ENCODE results near the gene KCNJ10.
A peak's percentile ranks its signal among the peaks of the same experiment; 100 is the strongest.

The KCNJ10 gene

DNA sequence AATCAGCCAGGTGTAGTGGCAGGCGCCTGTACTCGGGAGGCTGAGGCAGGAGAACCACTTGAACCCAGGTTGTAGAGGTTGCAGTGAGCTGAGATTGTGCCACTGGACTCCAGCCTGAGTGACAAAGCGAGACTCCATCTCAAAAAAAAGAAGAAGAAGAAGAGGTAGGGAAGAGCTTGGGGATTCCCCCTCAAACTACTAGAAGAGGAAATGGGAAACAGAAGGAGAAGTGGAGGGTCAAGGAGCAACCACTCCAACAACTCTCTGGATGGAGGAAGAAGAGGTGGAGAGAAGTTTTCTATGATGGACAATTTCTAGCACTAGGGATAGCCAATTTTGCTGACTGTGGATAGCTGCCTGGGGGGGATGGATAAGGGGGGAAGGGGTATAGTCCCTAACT, 101.1 kb downstream of the KCNJ10 start:
- no peak for FAIRE-seq
- DNase-seq (ENCODE audit: low spot score) = no peak

DNA sequence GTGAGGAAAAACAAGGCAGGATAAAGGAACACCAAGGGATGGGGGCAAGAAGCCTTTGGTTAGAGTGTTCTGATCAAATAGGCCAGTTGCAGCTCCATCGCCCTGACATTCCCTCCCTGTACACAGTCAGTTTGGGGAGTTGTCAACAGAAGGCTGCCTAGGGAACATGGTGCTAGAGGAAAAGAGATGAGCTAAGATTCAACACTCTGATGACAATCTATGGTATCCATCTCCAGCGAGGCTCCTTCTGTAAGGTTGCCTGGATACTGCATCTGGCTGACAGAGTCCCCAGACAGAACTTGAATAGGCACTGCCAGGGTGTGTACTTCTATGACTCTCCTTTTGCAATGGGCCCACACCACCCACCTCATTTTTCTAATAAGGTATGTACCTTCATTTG, 104.7 kb downstream of the KCNJ10 start:
- FAIRE-seq (no peak), DNase-seq (ENCODE audit: low spot score) (no peak)

DNA sequence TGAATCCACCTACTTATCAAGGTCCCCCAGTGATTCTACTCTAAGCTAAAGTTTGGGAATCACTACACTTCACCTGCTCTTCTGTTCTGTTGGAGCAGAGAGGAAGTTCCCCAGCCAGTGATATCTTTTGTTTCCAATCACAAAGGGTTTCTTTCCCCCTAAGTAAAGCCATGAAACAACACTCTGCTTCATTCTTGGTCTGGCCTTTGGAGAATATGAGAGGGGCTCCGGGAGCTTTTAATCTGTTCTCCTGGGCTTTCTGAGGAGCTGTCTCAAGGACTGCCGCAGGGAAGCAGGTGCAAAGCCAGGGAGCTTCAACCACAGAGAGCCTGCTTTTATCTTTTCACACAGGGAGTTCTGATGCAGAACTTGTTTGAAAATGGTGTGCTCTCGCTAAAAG, 105.8 kb downstream of the KCNJ10 start:
- DNase-seq (ENCODE audit: low spot score) (no peak), FAIRE-seq (no peak)

DNA sequence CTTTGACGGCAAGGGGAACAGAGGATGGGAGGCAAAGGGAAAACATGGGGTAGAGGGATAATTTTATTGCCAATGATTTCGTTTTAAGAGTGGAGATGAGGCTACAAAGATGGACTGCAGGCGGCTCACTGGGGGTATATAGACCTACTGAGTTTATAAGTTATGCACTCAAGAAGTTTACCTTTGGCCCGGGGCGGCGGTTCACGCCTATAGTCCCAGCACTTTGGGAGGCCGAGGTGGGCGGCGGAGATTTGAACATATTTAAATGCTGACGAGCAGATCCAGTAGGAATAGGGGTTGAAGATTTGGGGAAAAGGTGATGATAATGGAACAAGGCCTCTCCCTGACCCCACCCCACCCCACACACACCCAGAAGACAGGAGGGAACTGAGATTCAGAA, 107.8 kb downstream of the KCNJ10 start:
- DNase-seq (ENCODE audit: low spot score) (no peak), FAIRE-seq (no peak)

DNA sequence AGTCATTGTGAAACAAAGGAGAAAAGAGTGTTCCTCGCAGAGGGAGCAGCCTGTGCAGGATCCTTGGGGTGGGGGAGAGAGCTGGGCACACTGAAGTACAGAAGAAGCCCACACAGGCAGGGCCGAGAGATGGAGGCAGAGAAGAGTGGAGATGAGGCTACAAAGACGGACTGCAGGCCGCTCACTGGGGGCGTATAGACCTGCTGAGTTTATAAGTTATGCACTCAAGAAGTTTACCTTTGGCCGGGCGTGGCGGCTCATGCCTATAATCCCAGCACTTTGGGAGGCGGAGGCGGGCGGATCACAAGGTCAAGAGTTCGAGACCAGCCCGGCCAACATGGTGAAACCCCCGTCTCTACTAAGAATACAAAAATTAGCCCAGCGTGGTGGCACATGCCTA, 108.3 kb downstream of the KCNJ10 start:
- FAIRE-seq = no peak
- DNase-seq (ENCODE audit: low spot score) = no peak

DNA sequence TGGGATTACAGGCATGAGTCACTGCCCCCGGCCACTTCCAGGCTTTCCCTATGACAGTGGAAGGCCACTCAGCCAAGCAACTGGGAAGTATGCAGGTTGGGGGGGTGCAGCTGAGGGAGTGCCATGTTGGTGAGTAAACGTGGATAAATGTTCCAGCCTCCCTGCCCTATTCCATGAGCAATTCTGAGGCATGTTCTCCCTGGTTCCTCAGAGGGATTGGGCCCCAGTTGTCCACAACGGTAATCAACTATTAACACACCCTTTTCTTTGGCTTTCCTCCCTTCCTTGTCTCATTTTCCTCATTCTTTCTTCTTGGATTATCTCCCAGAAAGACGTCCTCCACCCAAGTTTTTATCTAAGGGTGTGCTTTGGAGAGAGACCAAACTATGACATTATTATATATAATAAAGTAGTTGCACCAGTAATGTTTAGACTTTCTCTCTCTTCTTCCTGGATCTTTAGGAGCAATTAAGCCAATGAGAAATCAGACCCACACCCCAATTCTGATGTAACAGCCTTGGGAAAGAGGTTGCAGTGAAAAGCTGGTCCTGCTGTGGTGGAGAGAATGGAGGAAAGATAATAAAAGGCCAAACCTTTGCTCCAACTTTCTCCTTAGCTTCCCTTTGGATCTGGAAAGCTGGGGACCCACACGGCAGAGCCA, 109.1 kb downstream of the KCNJ10 start:
- DNase-seq (ENCODE audit: low spot score) = peak; percentile 24
- FAIRE-seq = no peak

DNA sequence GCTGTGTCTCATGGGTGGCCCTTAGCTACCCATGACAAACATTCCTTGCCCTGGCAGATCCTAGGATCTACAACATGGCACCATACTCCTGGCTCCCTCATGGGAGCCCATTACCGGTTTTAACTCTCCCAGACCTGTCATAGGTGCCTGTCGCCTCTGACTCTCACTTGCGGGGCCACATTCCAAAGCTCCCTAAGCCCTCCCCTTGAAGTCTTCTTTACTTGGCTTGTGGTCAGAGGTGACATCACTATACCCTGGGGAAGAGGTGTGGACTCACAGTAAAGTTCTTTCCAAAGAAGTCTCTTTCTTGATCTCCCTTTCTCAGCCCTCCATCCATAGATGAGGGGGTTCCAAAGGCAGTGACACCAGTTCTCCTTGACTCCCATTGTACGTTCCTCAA, 110.5 kb downstream of the KCNJ10 start:
- no peak for DNase-seq (ENCODE audit: low spot score)
- FAIRE-seq = no peak

DNA sequence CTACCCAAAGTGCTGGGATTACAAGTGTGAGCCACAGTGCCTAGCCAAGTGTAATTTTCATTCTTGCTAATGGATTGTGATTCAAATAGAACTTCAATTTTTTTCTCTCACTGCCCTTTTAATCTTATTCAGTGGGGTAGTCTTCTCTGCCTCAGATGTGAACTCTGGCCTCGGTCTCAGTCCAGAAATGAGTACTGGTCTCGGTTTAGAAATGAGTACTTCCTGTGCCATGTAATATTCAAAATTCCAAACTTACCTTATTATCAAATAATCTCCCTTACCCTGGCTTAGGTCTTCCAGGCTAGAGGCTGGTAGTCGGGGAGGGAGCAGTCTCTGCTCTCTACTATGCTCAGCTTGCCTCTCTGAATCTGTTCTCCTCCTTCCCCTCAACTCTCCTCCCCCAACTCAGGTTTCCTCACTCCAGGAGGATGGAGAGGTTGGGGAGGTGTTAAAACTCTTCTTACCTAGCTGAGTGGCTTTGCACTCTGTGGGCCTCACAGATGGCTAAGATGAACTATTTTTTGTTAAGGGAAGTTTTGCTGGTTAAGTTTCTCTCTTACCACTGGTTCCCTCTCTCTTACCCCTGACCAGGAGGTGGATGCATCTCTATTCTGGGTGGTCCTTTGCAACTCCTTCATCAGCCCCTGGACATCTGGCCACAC, 111.1 kb downstream of the KCNJ10 start:
- no peak for DNase-seq (ENCODE audit: low spot score)
- FAIRE-seq = no peak

DNA sequence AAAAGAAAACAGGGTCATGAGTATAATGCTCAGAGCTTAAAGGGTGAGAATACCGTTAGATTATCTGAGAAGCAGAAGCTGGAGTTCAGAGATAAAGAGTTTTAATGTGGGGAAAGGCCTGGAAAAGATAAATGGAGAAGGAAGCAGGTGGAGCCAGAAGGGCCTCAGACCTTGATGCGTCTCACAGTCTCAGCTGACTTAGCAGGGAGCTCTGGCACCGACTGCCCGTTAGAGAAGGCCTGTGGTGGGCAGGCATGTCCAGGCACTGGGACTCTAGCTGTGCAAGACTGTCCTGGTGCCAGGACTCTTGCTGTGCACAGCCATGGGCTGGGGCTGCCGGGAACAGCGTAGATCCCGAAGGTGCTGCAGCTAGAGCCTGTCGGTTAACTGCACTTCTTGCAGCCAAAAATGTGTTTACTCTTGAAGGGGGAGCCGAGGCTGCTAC, 112.1 kb downstream of the KCNJ10 start:
- DNase-seq (ENCODE audit: low spot score) (no peak), FAIRE-seq (no peak)

DNA sequence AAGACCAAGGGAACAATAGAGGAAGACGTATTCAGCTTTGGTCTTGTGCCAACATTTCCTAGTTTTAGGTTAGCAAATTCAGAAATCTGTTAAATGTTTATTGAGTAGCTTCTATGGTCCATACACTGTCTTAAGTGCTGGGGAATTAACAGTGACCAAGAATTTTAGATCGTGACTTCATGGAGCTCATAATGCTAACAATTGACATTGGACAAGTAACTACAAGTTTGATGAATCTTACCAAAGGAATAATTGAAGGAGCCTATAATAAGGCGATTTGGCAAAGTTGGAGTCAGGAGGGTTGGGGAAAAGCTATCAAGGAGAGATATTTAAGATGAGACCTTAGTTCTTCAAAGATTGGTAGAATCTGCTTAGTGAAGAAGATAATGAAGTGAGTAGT, 114.5 kb downstream of the KCNJ10 start:
- DNase-seq (ENCODE audit: low spot score) (no peak), FAIRE-seq (no peak)

DNA sequence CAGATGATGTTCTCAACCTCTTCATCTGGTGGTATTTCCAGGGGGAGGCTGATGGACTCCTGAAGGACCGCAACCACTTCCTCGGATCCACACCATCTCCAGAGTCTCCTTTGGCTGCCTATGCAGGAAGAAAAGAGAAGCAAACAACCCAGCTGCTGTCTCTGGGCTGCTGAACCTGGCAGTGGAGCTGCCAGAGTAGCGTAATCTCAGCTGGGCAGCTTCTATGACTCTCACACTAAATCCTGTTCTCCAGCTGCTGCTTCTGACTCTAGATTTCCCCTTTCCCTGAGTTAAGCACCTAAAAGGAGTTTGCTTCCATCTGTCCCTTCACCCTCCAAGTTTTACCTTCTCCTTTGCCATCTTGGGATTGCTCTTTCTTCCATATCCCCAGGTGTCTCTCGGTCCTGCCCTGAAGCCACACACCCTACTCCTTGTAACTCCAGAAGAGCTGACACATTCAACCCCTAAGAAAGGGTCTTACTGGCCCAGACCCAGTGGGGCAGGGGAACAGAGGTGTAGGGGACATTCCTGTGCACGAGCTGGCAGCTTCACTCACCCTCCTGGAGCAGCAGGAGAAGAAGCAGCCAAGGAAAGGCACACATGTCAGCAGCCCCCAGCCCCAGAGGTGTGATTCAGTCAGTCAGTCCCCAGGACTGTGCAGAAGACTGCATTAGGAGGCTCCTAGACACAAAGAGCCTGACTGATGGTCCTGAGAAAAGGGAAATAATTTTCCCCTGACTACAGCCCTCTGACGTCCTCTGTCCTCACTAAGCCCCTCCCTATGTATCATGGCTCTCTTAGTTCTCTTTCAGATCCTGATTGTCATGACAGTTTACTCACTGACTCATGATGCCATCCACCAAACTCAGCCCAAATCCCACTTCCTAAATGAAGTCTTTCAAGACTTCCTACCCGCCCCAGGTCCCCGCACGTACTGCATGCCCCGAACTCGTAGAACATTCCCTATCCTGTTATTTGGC, 116.1 kb downstream of the KCNJ10 start, which contains the start of gene SLAMF9:
Gene SLAMF9 (minus strand): TSS at position 702 of the 980 bp plus-strand sequence. CDS start 100 bp downstream, at position 602.
- DNase-seq (ENCODE audit: low spot score) = no peak
- FAIRE-seq = no peak

DNA sequence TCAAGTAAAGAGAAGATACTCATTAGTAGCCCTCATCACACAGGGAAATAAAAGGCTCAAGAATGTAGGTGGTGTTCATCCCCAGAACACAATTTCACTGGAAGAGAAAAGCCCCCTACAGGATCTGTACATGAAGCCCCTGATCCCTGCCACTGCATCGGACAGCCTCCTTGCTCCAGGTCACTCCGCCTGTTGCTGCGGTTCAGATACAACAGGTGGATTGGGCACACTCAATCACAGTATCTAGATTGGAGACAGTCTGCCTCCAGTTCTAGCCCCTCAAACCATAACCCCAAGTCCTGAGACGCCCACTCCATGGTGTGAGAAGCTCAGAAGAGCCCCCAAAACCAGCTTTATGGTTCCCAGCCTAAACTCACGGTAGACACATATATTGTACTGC, 117.0 kb downstream of the KCNJ10 start:
- FAIRE-seq (no peak), DNase-seq (ENCODE audit: low spot score) (no peak)

DNA sequence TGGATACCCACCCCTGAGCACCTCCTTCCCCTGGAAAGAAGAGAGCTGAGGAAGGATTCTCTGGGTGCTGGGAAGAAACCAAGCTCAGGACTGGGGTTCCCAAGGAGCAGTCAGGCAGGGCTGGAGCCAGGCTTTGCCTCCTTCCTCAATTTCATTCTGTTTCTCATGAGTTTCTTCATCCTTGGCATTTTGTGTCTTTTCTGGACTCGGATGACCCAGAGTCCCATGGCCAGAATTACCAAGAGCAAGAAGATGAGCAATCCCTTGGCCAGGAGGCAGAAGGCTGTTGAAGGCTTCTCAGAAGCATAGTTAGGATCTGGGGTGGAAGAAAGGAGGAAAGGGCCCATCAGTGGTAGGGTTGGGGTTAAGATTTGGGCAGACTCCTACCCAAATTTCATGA, 118.4 kb downstream of the KCNJ10 start:
- DNase-seq (ENCODE audit: low spot score) (no peak), FAIRE-seq (no peak)

DNA sequence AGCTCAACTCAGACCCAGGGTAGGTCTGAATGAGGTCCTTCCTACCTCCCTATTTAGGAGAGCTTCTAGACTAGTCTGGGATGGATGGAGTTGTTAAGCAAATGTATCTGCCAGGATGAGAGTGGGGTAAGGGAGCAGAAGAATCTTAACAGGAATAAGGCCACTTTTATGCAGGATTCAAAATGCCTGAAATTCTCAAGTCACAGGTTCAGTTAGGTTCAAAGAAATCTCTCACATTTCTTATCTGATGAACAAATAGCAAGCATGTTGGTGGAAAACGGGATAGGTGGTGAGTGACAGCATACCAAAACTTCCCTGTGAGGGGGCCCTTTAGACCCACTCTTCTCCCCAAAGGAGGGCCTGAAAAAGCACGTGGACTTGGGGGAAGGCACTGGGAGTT, 118.9 kb downstream of the KCNJ10 start:
- no peak for FAIRE-seq

DNA sequence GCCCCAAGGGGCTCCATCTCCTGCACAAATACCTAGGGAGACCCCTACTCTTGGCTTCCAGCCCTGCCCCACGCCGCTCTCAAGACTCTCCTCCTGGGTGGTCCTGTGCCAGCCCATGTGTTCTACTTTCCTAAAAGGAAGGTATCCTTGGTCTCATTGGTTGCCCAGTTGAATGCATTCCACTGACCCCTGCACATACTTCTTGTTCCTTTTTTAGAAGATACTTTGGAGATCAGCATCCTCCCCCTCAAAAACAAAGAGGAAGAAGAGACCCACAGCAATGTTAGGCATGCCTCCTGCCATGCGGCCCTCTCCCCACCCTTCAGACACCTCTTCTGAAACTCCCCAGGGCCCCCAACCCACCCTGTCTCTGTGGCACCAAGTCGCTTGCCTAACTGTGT, 120.0 kb downstream of the KCNJ10 start:
- FAIRE-seq (no peak), DNase-seq (ENCODE audit: low spot score) (no peak)

More for the DNA sequence above, 118.9 kb downstream of the KCNJ10 start:
- no peak for DNase-seq (ENCODE audit: low spot score)

DNA sequence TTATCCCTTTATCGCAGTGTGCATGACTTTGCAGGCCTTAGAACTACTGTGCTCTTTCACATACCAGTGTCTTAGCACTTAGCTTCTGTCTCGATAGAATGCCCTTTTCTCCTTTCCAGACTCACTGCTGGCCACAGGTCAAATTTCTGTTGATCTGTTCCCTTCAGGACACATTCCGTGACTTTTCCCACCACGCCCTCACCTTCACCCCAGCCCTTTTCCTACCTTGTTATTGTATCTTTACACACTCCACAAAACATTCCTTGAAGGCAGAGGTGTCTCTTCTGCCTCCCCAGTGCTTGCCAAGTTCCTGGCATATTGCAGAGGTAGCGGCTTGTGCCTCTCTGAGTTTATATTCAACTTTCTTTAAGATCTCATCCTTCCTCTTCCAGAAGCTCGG, 120.8 kb downstream of the KCNJ10 start:
- DNase-seq (ENCODE audit: low spot score) = no peak
- FAIRE-seq = no peak

Measured in RCC 7860 (cell line).